HepG2 (cell line): ENCODE results near the gene LRRC28. TPM values are rescaled to one million over a fixed set of nuclear protein-coding genes. Genes with fewer than 3 reads are reported as not detected.
A peak's percentile ranks its signal among the peaks of the same experiment; 100 is the strongest.

Experiments
- ATF7 ChIP-seq, 2 experiments: fragments of 450-650 bp in 1 of 2; sonication (generic) in 1 of 2; formaldehyde crosslinking in 1 of 2; IDR thresholded peaks; 2 replicates each; pipeline versions ENCODE4 v1.4.0 to v1.6.1; 2016 to 2020; ENCODE audit warnings: antibody characterized with exemption in 1 of 2, mild to moderate bottlenecking in 1 of 2, missing genetic modification reagents in 1 of 2
- CC2D1A ChIP-seq: sonication (generic); formaldehyde crosslinking; IDR thresholded peaks from 2 replicates; pipeline ENCODE4 v1.8.1; 2023; ENCODE audit warnings: mild to moderate bottlenecking, missing genetic modification reagents
- GATAD1 ChIP-seq: IDR thresholded peaks from 2 replicates; pipeline ENCODE4 v1.6.1; 2016; ENCODE audit warnings: missing genetic modification reagents, missing compliant biosample characterization
- GATAD2A ChIP-seq: IDR thresholded peaks from 2 replicates; pipeline ENCODE4 v1.6.1; 2016
- HNRNPL ChIP-seq: fragments of 200-400 bp; formaldehyde crosslinking; IDR thresholded peaks from 2 replicates; pipeline ENCODE4 v1.6.1; 2017; ENCODE audit warnings: mild to moderate bottlenecking, low read depth, low read length
- MIER2 ChIP-seq: IDR thresholded peaks from 2 replicates; pipeline ENCODE4 v1.6.1; 2016; ENCODE audit warnings: missing biosample characterization, missing genetic modification reagents
- NCOA5 ChIP-seq: sonication (generic); formaldehyde crosslinking; IDR thresholded peaks from 2 replicates; pipeline ENCODE4 v1.4.0; 2020; ENCODE audit warnings: missing genetic modification reagents
- NFKB2 ChIP-seq: sonication (generic); formaldehyde crosslinking; IDR thresholded peaks from 2 replicates; pipeline ENCODE4 v1.4.0; 2020; ENCODE audit warnings: missing genetic modification reagents, borderline replicate concordance
- RBM22 ChIP-seq: fragments of 200-400 bp; formaldehyde crosslinking; optimal IDR thresholded peaks from 2 replicates; pipeline ENCODE3; 2017; ENCODE audit warnings: mild to moderate bottlenecking, low read length, moderate library complexity
- SNAPC2 ChIP-seq: sonication (generic); formaldehyde crosslinking; IDR thresholded peaks from 2 replicates; pipeline ENCODE4 v1.8.1; 2022; ENCODE audit warnings: mild to moderate bottlenecking, missing genetic modification reagents
- ZFP36L1 ChIP-seq: sonication (generic); formaldehyde crosslinking; IDR thresholded peaks from 2 replicates; pipeline ENCODE4 v1.8.0; 2022; ENCODE audit warnings: mild to moderate bottlenecking, missing genetic modification reagents, moderate library complexity
- ZNF143 ChIP-seq: sonication (generic); formaldehyde crosslinking; IDR thresholded peaks from 2 replicates; pipeline ENCODE4 v1.4.0; 2020; ENCODE audit warnings: missing genetic modification reagents
- ZNF333 ChIP-seq: sonication (generic); formaldehyde crosslinking; IDR thresholded peaks from 2 replicates; pipeline ENCODE4 v1.4.0; 2020; ENCODE audit warnings: mild to moderate bottlenecking, missing genetic modification reagents, borderline replicate concordance
- ZNF468 ChIP-seq: sonication (generic); formaldehyde crosslinking; IDR thresholded peaks from 2 replicates; pipeline ENCODE4 v1.8.0; 2022; ENCODE audit warnings: mild to moderate bottlenecking, moderate library complexity, missing genetic modification reagents
- ZNF562 ChIP-seq: sonication (generic); formaldehyde crosslinking; IDR thresholded peaks from 2 replicates; pipeline ENCODE4 v1.8.0; 2022; ENCODE audit warnings: missing genetic modification reagents, borderline replicate concordance
- ZNF678 ChIP-seq: sonication (generic); formaldehyde crosslinking; IDR thresholded peaks from 2 replicates; pipeline ENCODE4 v1.4.0; 2020; ENCODE audit warnings: mild to moderate bottlenecking, missing genetic modification reagents
- ZNF775 ChIP-seq: sonication (generic); formaldehyde crosslinking; IDR thresholded peaks from 2 replicates; pipeline ENCODE4 v1.4.0; 2020; ENCODE audit warnings: missing genetic modification reagents, mild to moderate bottlenecking, moderate library complexity, borderline replicate concordance
- polyA plus RNA-seq, 8 experiments: library from polyadenylated mRNA; depleted of rRNA in 3 of 8; stranded (reverse) in 7 of 8; unstranded in 1 of 8; fragments of >200 nt; fragmentation: Illumina TruSeq in 4 of 8; extraction: Trizol in 4 of 8; gene quantifications; 2 replicates each; pipeline versions ENCODE4 v1.2.1 to v1.2.3, GENCODE V29; 2011 to 2016; ENCODE audit warnings: low read depth in 4 of 8, missing spikeins in 1 of 8, mixed read lengths in 1 of 8; ENCODE audit not compliant: insufficient read depth in 1 of 8
- total RNA-seq, 5 experiments: library from RNA; depleted of rRNA; stranded (reverse); fragments of >200 nt; fragmentation: Illumina TruSeq; extraction: Trizol; gene quantifications; 2 replicates each; pipeline ENCODE4 v1.2.3, GENCODE V29; 2016; ENCODE audit warnings: low read depth in 1 of 5
- TF ChIP-seq, protein P1 (sequence below): conservative IDR thresholded peaks from 2 replicates; pipeline ENCODE4 v1.6.1; 2018; ENCODE audit warnings: missing genetic modification reagents
- TF ChIP-seq, protein P2 (sequence below): IDR thresholded peaks from 2 replicates; pipeline ENCODE4 v1.6.1; 2016; ENCODE audit warnings: low read depth, missing genetic modification reagents, missing compliant biosample characterization
- TF ChIP-seq, protein P3 (sequence below): sonication (generic); formaldehyde crosslinking; conservative IDR thresholded peaks from 2 replicates; pipeline ENCODE4 v1.8.0; 2022; ENCODE audit warnings: mild to moderate bottlenecking, moderate library complexity, missing genetic modification reagents
- TF ChIP-seq, protein P4 (sequence below): IDR thresholded peaks from 2 replicates; pipeline ENCODE4 v1.6.1; 2016; ENCODE audit warnings: low read depth, control low read depth

LRRC28 gene
- total and polyA plus RNA-seq, 2 of the 13 experiments (the other 11 are each of a cell fraction or from before 2014, with no cell fraction given): 17.5 to 21.3 TPM

DNA sequence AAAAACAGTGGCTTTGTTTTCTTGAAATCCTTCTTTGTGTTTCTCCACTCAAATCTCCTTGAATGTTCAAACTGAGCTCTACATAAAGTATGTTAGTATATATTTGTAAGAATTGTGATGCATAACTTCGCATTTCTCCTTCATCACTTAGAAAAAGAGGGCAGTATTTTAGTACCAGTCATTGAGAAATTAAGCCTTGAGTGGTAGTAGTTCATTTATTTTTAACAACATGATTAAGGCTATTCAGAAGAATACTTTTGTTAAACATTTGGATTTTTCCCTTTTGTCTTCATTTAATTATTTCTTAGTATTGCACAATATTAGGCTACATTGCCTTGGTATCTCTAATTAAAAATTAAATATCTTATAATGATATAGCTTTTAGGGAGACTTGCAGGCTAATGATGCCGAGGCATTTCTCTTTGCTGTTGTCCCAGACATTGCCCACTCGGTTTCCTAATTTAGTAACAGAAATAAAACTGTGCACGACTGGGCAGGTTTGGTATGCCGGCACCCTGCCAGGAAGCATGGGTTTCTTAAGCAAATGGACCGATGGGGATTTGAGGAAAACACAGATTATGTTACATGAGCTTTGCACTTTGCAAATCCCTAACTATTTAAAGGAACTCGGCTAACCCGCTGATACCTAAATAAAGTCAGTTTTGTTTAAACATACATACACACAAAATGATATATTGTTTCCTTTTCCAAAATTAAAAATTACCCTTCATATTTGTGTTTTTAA, 54.7 kb downstream of the LRRC28 start (continued):
- TF ChIP-seq MIER2 (CRISPR knock-in tag) (no peak), ZFP36L1 (CRISPR knock-in tag) (no peak), ATF7 (IDR thresholded peaks at IDR 0.05) (no peak), ATF7 (CRISPR knock-in tag; IDR thresholded peaks at IDR 0.05) (no peak), NFKB2 (CRISPR knock-in tag) (no peak), ZNF562 (no peak), ZNF143 (CRISPR knock-in tag) (no peak), ZNF775 (no peak), CC2D1A (CRISPR knock-in tag) (no peak), HNRNPL (no peak), ZNF468 (no peak), SNAPC2 (CRISPR knock-in tag) (no peak), ZNF333 (CRISPR knock-in tag) (no peak), RBM22 (no peak), GATAD2A (peak; percentile 57), GATAD1 (CRISPR knock-in tag) (no peak), NCOA5 (CRISPR knock-in tag) (no peak), ZNF678 (no peak)
- TF ChIP-seq, protein P1, sequence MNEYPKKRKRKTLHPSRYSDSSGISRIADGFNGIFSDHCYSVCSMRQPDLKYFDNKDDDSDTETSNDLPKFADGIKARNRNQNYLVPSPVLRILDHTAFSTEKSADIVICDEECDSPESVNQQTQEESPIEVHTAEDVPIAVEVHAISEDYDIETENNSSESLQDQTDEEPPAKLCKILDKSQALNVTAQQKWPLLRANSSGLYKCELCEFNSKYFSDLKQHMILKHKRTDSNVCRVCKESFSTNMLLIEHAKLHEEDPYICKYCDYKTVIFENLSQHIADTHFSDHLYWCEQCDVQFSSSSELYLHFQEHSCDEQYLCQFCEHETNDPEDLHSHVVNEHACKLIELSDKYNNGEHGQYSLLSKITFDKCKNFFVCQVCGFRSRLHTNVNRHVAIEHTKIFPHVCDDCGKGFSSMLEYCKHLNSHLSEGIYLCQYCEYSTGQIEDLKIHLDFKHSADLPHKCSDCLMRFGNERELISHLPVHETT: no peak
- TF ChIP-seq, protein P2, sequence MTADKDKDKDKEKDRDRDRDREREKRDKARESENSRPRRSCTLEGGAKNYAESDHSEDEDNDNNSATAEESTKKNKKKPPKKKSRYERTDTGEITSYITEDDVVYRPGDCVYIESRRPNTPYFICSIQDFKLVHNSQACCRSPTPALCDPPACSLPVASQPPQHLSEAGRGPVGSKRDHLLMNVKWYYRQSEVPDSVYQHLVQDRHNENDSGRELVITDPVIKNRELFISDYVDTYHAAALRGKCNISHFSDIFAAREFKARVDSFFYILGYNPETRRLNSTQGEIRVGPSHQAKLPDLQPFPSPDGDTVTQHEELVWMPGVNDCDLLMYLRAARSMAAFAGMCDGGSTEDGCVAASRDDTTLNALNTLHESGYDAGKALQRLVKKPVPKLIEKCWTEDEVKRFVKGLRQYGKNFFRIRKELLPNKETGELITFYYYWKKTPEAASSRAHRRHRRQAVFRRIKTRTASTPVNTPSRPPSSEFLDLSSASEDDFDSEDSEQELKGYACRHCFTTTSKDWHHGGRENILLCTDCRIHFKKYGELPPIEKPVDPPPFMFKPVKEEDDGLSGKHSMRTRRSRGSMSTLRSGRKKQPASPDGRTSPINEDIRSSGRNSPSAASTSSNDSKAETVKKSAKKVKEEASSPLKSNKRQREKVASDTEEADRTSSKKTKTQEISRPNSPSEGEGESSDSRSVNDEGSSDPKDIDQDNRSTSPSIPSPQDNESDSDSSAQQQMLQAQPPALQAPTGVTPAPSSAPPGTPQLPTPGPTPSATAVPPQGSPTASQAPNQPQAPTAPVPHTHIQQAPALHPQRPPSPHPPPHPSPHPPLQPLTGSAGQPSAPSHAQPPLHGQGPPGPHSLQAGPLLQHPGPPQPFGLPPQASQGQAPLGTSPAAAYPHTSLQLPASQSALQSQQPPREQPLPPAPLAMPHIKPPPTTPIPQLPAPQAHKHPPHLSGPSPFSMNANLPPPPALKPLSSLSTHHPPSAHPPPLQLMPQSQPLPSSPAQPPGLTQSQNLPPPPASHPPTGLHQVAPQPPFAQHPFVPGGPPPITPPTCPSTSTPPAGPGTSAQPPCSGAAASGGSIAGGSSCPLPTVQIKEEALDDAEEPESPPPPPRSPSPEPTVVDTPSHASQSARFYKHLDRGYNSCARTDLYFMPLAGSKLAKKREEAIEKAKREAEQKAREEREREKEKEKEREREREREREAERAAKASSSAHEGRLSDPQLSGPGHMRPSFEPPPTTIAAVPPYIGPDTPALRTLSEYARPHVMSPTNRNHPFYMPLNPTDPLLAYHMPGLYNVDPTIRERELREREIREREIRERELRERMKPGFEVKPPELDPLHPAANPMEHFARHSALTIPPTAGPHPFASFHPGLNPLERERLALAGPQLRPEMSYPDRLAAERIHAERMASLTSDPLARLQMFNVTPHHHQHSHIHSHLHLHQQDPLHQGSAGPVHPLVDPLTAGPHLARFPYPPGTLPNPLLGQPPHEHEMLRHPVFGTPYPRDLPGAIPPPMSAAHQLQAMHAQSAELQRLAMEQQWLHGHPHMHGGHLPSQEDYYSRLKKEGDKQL (CRISPR knock-in tag): no peak
- TF ChIP-seq, protein P3, sequence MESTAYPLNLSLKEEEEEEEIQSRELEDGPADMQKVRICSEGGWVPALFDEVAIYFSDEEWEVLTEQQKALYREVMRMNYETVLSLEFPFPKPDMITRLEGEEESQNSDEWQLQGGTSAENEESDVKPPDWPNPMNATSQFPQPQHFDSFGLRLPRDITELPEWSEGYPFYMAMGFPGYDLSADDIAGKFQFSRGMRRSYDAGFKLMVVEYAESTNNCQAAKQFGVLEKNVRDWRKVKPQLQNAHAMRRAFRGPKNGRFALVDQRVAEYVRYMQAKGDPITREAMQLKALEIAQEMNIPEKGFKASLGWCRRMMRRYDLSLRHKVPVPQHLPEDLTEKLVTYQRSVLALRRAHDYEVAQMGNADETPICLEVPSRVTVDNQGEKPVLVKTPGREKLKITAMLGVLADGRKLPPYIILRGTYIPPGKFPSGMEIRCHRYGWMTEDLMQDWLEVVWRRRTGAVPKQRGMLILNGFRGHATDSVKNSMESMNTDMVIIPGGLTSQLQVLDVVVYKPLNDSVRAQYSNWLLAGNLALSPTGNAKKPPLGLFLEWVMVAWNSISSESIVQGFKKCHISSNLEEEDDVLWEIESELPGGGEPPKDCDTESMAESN: no peak
- TF ChIP-seq, protein P4, sequence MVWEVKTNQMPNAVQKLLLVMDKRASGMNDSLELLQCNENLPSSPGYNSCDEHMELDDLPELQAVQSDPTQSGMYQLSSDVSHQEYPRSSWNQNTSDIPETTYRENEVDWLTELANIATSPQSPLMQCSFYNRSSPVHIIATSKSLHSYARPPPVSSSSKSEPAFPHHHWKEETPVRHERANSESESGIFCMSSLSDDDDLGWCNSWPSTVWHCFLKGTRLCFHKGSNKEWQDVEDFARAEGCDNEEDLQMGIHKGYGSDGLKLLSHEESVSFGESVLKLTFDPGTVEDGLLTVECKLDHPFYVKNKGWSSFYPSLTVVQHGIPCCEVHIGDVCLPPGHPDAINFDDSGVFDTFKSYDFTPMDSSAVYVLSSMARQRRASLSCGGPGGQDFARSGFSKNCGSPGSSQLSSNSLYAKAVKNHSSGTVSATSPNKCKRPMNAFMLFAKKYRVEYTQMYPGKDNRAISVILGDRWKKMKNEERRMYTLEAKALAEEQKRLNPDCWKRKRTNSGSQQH (CRISPR knock-in tag): no peak
